ENCODE data around the gene FOXI2. TPM values are rescaled to one million over a fixed set of nuclear protein-coding genes. Genes with fewer than 3 reads are reported as not detected.

Gene FOXI2
- total and polyA plus RNA-seq, 12 donors = 0.03 TPM; not detected in 11

DNA sequence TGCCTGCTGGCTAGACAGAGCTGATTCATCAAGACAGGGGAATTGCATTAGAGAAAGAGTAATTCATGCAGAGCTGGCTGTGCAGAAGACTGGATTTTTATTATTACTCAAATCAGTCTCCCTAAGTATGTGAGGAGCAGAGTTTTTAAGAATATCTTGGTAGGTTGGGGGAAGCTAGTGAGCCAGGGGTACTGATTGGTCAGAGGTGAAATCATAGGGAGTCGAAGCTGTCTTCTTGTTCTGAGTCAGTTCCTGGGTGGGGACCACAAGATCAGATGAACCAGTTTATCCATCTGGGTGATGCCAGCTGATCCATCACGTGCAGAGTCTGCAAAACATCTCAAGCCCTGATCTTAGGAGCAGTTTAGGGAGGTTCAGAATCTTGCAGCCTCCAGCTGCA, 39.8 kb downstream of the FOXI2 start:
- TF ChIP-seq POLR2A (IDR thresholded peaks at IDR 0.05) = no peak
- TF ChIP-seq CTCF (IDR thresholded peaks at IDR 0.05) = no peak
- WGBS, 4 donors = 54 to 65% (median 59%) methylated on average over 2 of the region's 2 CpGs; no CpG with 5 or more reads in 1 of the 4 donors

DNA sequence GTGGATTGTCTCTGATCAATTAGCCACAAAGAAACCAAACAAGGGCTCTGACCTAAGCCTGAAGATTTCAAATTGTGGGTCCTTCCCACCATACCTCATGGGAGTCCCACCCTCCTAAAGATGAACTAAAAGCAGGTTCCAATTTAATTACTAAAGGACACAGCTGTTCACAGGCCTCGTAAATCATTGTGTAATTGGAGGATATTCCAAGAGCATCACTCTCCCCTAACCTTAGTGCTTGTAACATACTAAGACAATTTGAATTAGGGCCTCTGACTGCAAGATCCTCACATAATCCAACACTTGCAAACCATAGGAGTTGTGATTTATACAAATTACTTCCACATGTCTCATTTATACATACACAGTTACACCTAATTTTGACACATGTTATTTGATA, 44.4 kb downstream of the FOXI2 start:
- 50 to 75% (median 65%) methylated on average over 1 of the region's 1 CpG for WGBS, 4 donors
- H3K9me3 ChIP-seq (replicated peaks in 1 of 3) = no peaks in the 10 kb centered on the region
- no peak for DNase-seq
- intact Hi-C loops (cut with DNase I) = no loop called here
- TF ChIP-seq POLR2A (IDR thresholded peaks at IDR 0.05) = no peak
- TF ChIP-seq CTCF (IDR thresholded peaks at IDR 0.05) = no peak
- H3K27me3 ChIP-seq = no peaks in the 10 kb centered on the region
- H3K27ac ChIP-seq = no peak overlapping the region
- H3K36me3 ChIP-seq (replicated peaks in 1 of 2) = no peaks in the 10 kb centered on the region
- no peaks in the 10 kb centered on the region for H3K4me1 ChIP-seq (replicated peaks in 1 of 2)
- H3K4me3 ChIP-seq = no peak overlapping the region

More for the DNA sequence above, 39.8 kb downstream of the FOXI2 start:
- Histone ChIP-seq H3K4me3 (no peak overlapping the region), H3K27ac (no peak overlapping the region), H3K27me3 (no peaks in the 10 kb centered on the region), H3K4me1 (replicated peaks in 1 of 2) (no peaks in the 10 kb centered on the region), H3K9me3 (replicated peaks in 1 of 3) (no peaks in the 10 kb centered on the region), H3K36me3 (replicated peaks in 1 of 2) (no peaks in the 10 kb centered on the region)
- DNase-seq = no peak
- intact Hi-C loops (cut with DNase I) = no loop called here

GRCh38 chr10:127787873-127788272, 50.9 kb downstream of the FOXI2 start:
- H3K27me3 ChIP-seq = no peaks in the 10 kb centered on the region
- WGBS, 4 donors = 81 to 96% (median 87%) methylated on average over 2 of the region's 2 CpGs
- no peaks in the 10 kb centered on the region for H3K4me1 ChIP-seq (replicated peaks in 1 of 2)
- H3K4me3 ChIP-seq = no peak overlapping the region
- TF ChIP-seq POLR2A (IDR thresholded peaks at IDR 0.05) (no peak), CTCF (IDR thresholded peaks at IDR 0.05) (no peak)
- DNase-seq = no peak
- no peaks in the 10 kb centered on the region for H3K9me3 ChIP-seq (replicated peaks in 1 of 3)
- intact Hi-C loops (cut with DNase I) = no loop called here
- H3K27ac ChIP-seq = no peak overlapping the region
- no peaks in the 10 kb centered on the region for H3K36me3 ChIP-seq (replicated peaks in 1 of 2)

DNA sequence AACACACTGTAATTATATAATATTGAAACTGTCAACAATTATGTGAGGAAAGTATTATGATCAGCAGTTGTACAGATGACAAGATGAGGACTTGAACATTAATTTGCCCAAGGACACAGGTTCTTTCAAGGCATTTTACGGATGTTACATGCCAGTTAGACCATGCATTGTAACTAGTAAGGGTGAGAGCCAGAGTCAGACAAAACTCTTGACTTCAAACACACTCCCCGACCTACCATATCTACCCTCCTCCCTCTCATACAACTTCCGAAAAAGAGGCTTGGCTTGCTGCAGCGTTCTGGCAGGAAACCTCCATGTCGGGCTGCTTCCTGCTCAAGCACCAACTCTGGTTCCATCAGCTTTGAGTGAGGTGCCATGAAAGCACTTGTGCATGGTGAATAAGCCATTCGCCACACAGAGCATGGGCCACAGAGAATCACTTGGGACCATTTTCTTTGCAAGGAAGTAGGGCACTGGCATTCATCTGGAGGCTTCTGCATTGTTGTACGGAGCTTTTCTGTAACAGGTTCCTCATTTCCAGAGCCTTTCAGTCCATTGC, 53.2 kb downstream of the FOXI2 start:
- no peak for TF ChIP-seq POLR2A (IDR thresholded peaks at IDR 0.05)
- no peak for TF ChIP-seq CTCF (IDR thresholded peaks at IDR 0.05)
- Histone ChIP-seq H3K27ac (no peak overlapping the region), H3K36me3 (replicated peaks in 1 of 2) (no peaks in the 10 kb centered on the region), H3K4me3 (no peak overlapping the region), H3K4me1 (replicated peaks in 1 of 2) (no peaks in the 10 kb centered on the region), H3K27me3 (no peaks in the 10 kb centered on the region), H3K9me3 (replicated peaks in 1 of 3) (no peaks in the 10 kb centered on the region)
- 34 to 44% (median 41%) methylated on average over 7 of the region's 7 CpGs for WGBS, 4 donors
- intact Hi-C loops (cut with DNase I) = no loop called here
- no peak for DNase-seq

Other genes with a start within 250 kb of the FOXI2 start
- not detected for gene NPS, start 187.9 kb upstream of the FOXI2 start, total RNA-seq
- not detected for gene NPS, start 187.9 kb upstream of the FOXI2 start, polyA plus RNA-seq
- gene CLRN3, start 155.8 kb downstream of the FOXI2 start, total RNA-seq = under 1 TPM in 3 of 9 donors, not detected in 6; 0.29 to 0.61 (median 0.39) TPM
- not detected for gene CLRN3, start 155.8 kb downstream of the FOXI2 start, polyA plus RNA-seq
- gene PTPRE, start 169.9 kb downstream of the FOXI2 start, total RNA-seq = 10 to 100 TPM; 24.9 to 52.8 (median 43.9) TPM
- 10 to 100 TPM in 2 of 3 donors, 1 to 10 TPM in 1; 7.6 to 36.9 (median 12.2) TPM for gene PTPRE, start 169.9 kb downstream of the FOXI2 start, polyA plus RNA-seq